OCI-LY7 (cell line): ENCODE data around the gene SYT14.

Source experiments
- EZH2phosphoT487 ChIP-seq: fragments of 200-600 bp; sonication (generic); IDR thresholded peaks from 2 replicates; pipeline ENCODE4 v1.6.1; 2018; ENCODE audit warnings: low read depth, borderline replicate concordance, mild to moderate bottlenecking, mixed run types, antibody characterized with exemption, low read length, moderate library complexity, mixed read lengths
- TF ChIP-seq, protein P1 (sequence below): fragments of 200-600 bp; sonication (generic); conservative IDR thresholded peaks from 2 replicates; pipeline ENCODE4 v1.5.1; 2014; ENCODE audit warnings: mild to moderate bottlenecking, antibody characterized with exemption, low read length, moderate library complexity, mixed read lengths

DNA sequence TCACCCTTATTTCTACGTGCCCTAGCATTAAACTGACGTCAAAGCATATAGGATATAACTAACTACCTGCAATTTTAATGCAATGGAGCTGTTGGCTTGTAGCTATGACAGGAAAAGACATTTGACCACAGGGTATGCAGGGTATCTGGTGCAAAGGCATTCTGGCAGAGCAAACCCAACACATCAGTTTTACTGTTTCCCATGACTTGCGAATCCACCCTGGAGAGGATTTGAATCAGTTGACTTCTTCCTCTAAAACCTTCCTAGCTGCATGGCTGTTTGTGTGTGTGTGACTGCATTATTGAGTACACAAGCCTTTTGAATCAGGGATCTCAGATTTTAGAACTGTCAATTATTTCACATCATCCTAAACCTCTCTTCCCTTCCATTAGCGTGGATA is 41.7 kb upstream of the SYT14 start:
- TF ChIP-seq, protein P1, sequence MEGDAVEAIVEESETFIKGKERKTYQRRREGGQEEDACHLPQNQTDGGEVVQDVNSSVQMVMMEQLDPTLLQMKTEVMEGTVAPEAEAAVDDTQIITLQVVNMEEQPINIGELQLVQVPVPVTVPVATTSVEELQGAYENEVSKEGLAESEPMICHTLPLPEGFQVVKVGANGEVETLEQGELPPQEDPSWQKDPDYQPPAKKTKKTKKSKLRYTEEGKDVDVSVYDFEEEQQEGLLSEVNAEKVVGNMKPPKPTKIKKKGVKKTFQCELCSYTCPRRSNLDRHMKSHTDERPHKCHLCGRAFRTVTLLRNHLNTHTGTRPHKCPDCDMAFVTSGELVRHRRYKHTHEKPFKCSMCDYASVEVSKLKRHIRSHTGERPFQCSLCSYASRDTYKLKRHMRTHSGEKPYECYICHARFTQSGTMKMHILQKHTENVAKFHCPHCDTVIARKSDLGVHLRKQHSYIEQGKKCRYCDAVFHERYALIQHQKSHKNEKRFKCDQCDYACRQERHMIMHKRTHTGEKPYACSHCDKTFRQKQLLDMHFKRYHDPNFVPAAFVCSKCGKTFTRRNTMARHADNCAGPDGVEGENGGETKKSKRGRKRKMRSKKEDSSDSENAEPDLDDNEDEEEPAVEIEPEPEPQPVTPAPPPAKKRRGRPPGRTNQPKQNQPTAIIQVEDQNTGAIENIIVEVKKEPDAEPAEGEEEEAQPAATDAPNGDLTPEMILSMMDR, result no peak
- TF ChIP-seq EZH2phosphoT487, result no peak
